ENCODE data around the gene ZGPAT.

ZGPAT gene

DNA sequence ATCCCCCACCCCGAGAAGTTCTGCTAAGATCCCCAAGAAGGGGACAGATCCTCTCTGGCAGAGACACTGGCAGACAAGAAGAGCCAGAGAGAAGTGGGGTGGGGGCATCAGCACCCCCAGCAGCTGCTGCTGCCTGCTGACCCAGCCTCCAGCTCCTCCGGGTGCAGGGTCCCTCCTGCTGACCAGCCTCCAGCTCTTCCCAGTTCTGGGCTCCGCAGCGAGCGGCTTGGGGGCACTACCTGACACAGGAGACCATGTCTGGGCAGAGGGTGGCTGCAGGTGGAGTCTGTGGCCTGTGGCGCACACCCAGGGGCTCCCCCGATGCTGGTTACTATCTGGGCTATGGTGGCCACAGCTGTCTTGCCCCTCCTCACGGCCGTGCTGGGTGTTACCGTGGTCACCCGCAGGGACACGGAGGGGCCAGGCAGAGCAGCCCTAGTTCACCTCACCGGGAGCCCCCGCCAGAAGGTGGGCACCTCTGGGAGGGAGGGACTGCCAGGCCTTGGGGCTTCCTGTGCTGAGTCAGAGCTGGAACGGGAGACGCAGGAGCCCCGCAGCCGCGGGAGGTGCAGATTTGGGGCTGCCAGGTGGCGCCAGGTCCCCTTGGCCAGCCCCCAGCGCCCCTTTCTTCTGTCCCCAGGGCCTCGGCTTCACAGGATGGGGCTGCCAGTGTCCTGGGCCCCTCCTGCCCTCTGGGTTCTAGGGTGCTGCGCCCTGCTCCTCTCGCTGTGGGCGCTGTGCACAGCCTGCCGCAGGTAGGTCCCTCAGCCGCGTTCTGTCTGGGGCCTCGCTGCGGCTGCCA, 29.3 kb downstream of the ZGPAT start:
- TF ChIP-seq, protein P1, sequence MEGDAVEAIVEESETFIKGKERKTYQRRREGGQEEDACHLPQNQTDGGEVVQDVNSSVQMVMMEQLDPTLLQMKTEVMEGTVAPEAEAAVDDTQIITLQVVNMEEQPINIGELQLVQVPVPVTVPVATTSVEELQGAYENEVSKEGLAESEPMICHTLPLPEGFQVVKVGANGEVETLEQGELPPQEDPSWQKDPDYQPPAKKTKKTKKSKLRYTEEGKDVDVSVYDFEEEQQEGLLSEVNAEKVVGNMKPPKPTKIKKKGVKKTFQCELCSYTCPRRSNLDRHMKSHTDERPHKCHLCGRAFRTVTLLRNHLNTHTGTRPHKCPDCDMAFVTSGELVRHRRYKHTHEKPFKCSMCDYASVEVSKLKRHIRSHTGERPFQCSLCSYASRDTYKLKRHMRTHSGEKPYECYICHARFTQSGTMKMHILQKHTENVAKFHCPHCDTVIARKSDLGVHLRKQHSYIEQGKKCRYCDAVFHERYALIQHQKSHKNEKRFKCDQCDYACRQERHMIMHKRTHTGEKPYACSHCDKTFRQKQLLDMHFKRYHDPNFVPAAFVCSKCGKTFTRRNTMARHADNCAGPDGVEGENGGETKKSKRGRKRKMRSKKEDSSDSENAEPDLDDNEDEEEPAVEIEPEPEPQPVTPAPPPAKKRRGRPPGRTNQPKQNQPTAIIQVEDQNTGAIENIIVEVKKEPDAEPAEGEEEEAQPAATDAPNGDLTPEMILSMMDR (IDR thresholded peaks at IDR 0.05): no peak
- H3K36me3 ChIP-seq: peaks cover 45% of the 10 kb centered on the region
- H3K4me1 ChIP-seq (ENCODE audit: control insufficient read depth in 1 of 2, insufficient read depth in 1 of 2, low read depth in 1 of 2, low read length in 1 of 2): peaks cover 26 to 37% of the 10 kb centered on the region in 2 experiments
- H3K27ac ChIP-seq: no peak overlapping the region
- H3K4me3 ChIP-seq (ENCODE audit: low read depth in 1 of 2, low read length in 1 of 2): peak overlapping the region in 1 of 2 experiments; percentile 38
- H3K9me3 ChIP-seq: no peaks in the 10 kb centered on the region
- peaks cover 40% of the 10 kb centered on the region for H3K27me3 ChIP-seq

DNA sequence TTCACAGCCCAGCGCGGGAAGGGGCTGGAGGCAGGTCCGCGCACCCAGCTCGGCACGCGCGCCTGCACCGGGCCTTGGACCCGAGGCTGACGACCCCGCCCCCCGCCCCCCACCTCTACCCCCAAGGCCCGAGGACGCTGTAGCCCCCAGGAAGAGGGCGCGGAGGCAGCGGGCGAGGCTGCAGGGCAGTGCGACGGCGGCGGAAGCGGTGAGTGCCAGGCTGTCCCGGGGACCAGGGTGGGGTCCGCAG, 29.8 kb downstream of the ZGPAT start:
- Histone ChIP-seq H3K36me3 (peaks cover 50% of the 10 kb centered on the region), H3K27ac (no peak overlapping the region), H3K9me3 (no peaks in the 10 kb centered on the region), H3K27me3 (peaks cover 40% of the 10 kb centered on the region), H3K4me3 (ENCODE audit: low read depth in 1 of 2, low read length in 1 of 2) (peak overlapping the region in 1 of 2 experiments; percentile 38), H3K4me1 (ENCODE audit: control insufficient read depth in 1 of 2, insufficient read depth in 1 of 2, low read depth in 1 of 2, low read length in 1 of 2) (peaks cover 26 to 37% of the 10 kb centered on the region in 2 experiments)
- TF ChIP-seq, protein P1 (IDR thresholded peaks at IDR 0.05): no peak

DNA sequence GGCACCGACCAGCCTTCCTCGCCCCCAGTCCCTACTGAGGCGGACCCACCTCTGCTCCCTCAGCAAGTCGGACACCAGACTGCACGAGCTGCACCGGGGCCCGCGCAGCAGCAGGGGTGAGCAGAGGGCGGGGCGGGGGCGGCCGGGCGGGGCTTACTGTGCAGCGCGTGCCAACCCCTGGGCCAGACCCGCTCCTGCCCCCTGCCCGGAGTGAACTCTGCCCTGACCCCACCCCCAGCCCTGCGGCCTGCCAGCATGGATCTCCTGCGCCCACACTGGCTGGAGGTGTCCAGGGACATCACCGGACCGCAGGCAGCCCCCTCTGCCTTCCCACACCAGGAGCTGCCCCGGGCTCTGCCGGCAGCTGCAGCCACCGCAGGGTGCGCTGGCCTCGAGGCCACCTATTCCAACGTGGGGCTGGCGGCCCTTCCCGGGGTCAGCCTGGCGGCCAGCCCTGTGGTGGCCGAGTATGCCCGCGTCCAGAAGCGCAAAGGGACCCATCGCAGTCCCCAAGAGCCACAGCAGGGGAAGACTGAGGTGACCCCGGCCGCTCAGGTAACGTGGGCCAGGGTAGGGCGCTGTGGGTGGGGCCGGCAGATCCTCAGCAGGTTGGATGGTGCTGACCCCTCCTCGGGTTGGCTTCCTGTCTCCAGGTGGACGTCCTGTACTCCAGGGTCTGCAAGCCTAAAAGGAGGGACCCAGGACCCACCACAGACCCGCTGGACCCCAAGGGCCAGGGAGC, 30.3 kb downstream of the ZGPAT start:
- Histone ChIP-seq H3K36me3 (peaks cover 53% of the 10 kb centered on the region), H3K9me3 (no peaks in the 10 kb centered on the region), H3K4me1 (ENCODE audit: control insufficient read depth in 1 of 2, insufficient read depth in 1 of 2, low read depth in 1 of 2, low read length in 1 of 2) (peaks cover 26 to 37% of the 10 kb centered on the region in 2 experiments), H3K27me3 (peaks cover 40% of the 10 kb centered on the region), H3K4me3 (ENCODE audit: low read depth in 1 of 2, low read length in 1 of 2) (peak overlapping the region in 1 of 2 experiments; percentile 38), H3K27ac (no peak overlapping the region)
- TF ChIP-seq, protein P1 (IDR thresholded peaks at IDR 0.05): no peak

DNA sequence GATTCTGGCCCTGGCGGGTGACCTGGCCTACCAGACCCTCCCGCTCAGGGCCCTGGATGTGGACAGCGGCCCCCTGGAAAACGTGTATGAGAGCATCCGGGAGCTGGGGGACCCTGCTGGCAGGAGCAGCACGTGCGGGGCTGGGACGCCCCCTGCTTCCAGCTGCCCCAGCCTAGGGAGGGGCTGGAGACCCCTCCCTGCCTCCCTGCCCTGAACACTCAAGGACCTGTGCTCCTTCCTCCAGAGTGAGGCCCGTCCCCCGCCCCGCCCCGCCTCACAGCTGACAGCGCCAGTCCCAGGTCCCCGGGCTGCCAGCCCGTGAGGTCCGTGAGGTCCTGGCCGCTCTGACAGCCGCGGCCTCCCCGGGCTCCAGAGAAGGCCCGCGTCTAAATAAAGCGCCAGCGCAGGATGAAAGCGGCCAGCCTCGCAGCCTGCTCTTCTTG, 30.9 kb downstream of the ZGPAT start:
- Histone ChIP-seq H3K4me1 (ENCODE audit: control insufficient read depth in 1 of 2, insufficient read depth in 1 of 2, low read depth in 1 of 2, low read length in 1 of 2) (peaks cover 26 to 37% of the 10 kb centered on the region in 2 experiments), H3K27ac (peak overlapping the region; percentile 3), H3K4me3 (ENCODE audit: low read depth in 1 of 2, low read length in 1 of 2) (peak overlapping the region; percentile 55 to 65), H3K36me3 (peaks cover 53% of the 10 kb centered on the region), H3K27me3 (peaks cover 40% of the 10 kb centered on the region), H3K9me3 (no peaks in the 10 kb centered on the region)
- TF ChIP-seq, protein P1 (IDR thresholded peaks at IDR 0.05): no peak

DNA sequence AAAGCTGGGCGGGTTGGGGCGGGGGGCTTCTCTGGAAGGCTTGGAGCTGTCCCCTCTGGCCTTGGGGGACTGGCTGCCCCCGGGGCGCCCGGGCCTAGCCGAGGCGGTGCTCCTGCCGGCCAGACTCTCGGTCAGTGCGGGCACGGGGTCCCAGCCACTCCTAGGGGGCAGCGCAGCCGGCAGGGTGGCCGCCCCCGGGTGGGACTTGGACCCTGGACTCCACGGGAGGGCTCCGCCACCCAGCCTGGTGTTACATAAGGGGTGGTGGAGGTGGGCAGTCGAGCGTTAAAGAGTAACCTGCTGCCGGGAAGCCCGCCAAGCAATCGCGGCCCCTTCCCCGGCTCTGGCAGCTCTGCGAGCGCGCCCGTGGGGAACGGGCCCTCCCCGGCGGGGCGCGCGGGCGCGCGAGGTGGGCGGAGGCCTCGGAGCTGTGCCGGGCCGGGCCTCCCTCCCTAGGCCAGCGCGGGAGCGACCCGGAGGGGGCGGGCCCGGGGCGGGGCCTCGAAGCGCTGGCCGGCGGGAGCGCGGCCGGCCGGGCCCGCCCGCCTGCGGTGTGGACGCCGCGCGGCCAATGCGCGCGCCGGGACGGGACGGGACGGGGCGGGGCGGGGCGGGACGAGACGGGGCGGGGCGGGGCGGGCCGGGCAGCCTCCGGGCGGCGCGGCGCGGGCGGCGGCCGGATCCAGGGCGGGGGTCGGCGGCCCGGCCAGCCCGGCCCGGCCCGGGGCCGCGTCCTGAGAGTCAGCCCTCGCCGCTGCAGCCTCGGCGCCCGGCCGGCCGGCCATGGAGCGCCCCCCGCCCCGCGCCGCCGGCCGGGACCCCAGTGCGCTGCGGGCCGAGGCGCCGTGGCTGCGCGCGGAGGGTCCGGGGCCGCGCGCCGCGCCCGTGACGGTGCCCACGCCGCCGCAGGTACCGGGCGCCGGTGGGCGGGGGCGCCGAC, 31.6 kb downstream of the ZGPAT start, which contains the start of gene SLC2A4RG:
Gene SLC2A4RG (plus strand): TSS at position 647 of the 940 bp plus-strand sequence. CDS start 137 bp downstream, at position 784.
- H3K36me3 ChIP-seq: peaks cover 47% of the 10 kb centered on the region
- peaks cover 40% of the 10 kb centered on the region for H3K27me3 ChIP-seq
- peak within 1 kb of the TSS; percentile 58 to 65 for H3K4me3 ChIP-seq (ENCODE audit: low read depth in 1 of 2, low read length in 1 of 2)
- no peaks in the 10 kb centered on the region for H3K9me3 ChIP-seq
- TF ChIP-seq, protein P1 (IDR thresholded peaks at IDR 0.05): no peak
- H3K4me1 ChIP-seq (ENCODE audit: control insufficient read depth in 1 of 2, insufficient read depth in 1 of 2, low read depth in 1 of 2, low read length in 1 of 2): peaks cover 26 to 37% of the 10 kb centered on the region in 2 experiments
- H3K27ac ChIP-seq: peak within 1 kb of the TSS; percentile 54
